Colon (tissue), 2 donors: ENCODE data around the gene NPEPL1.
"Not testable (repeated sequence)": the region's sequence is repeated elsewhere in the genome, so short reads cannot be mapped to it uniquely, and the experiment has no call there.

Experiments
- FAIRE-seq: peaks from 2 replicates; lab custom pipeline; 2012; peaks lifted over from hg19 to GRCh38; lab: Jason Lieb, UNC
- donor health status: control.
- donor health status: control.

Gene NPEPL1, protein sequence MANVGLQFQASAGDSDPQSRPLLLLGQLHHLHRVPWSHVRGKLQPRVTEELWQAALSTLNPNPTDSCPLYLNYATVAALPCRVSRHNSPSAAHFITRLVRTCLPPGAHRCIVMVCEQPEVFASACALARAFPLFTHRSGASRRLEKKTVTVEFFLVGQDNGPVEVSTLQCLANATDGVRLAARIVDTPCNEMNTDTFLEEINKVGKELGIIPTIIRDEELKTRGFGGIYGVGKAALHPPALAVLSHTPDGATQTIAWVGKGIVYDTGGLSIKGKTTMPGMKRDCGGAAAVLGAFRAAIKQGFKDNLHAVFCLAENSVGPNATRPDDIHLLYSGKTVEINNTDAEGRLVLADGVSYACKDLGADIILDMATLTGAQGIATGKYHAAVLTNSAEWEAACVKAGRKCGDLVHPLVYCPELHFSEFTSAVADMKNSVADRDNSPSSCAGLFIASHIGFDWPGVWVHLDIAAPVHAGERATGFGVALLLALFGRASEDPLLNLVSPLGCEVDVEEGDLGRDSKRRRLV

DNA sequence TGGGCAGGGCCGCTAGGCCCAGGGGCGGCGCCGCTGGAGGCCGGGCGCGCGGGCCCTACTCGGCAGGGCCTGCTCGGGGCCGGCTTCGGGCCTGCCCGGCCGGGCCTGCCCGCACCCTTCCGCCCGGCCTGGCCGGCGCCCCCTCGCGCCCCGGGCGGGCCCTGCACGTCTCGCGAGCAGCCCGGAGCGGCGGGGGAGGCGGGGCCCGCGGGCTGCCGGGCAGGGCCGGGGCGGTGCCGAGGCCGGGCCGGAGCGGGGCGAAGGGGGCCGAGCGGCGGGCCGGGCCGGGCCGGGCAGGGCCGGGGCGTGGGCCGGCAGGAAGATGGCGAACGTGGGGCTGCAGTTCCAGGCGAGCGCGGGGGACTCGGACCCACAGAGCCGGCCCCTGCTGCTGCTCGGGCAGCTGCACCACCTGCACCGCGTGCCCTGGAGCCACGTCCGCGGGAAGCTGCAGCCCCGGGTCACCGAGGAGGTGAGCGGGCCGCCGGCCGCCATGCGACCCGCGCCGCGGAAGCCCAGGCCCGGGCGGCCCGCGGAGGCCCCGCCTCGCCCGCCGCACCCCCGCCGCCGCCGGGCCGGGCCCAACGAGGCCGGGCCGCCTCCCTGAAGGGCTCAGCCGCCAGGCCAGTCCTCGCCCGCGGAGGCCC is at the start of gene NPEPL1:
Gene NPEPL1, plus strand, starts transcription at position 222 of the 647 bp plus-strand sequence. Its CDS starts 101 bp downstream, at position 323.
- no peak for FAIRE-seq

DNA sequence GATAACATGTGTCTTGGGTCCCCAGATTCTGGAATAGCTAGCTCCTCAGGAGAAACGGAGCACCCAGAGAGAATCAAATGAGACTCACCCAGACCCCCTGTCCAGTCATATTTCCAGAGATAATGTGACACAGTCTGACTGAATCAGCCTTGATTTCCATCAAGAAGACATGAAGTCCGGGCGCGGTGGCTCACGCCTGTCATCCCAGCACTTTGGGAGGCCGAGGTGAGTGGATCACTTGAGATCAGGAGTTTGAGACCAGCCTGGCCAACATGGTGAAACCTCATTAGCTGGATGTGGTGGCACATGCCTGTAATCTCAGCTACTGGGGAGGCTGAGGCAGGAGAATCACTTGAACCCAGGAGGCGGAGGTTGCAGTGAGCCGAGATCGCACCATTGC is 49.7 kb upstream of the NPEPL1 start:
- FAIRE-seq, result not testable (repeated sequence)

DNA sequence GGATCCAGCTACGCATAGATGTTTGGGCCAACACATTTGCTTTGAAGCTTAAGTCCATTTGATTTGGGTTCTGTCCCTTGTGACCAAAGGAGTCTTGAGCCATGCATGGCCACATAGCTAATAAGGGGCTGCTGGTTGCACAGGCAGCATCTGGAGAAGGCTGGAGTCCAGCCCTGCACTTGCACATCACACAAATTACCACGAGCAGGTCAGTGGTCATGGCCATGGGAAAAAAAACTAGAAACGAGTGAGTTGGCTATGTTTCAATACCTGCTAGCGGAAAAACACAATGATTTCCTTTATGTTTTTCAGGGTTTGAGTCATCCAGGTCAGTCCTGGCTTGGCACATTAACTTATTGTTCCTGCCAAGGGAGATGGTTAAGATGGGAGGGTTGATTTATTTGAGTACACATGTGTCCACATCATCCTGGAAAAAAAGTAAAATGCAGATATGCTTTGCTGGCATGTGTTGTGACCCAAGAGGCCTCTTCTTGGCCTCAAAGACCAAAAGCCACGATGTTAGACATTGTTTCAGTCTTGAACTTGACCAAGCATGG is 47.1 kb upstream of the NPEPL1 start:
- FAIRE-seq, result no peak

DNA sequence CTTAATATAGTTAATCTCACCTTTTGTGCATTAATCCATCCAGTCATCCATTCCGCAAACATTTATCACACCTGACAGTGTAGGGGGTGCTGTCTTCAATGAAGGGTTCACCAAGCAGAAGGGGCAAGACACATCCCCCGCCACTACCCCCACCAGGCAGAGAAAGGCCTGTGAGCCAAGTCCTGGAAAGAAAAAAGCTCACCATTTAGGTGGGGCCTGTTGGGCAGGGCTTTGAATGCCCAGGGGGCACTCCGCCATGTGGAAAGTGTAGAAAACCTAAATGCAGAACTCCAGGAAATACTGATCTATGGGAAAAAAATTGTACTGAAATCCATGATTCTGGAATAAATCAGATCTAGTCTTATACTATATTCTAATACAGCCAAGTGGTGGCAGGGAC is 46.3 kb upstream of the NPEPL1 start:
- FAIRE-seq, result no peak

DNA sequence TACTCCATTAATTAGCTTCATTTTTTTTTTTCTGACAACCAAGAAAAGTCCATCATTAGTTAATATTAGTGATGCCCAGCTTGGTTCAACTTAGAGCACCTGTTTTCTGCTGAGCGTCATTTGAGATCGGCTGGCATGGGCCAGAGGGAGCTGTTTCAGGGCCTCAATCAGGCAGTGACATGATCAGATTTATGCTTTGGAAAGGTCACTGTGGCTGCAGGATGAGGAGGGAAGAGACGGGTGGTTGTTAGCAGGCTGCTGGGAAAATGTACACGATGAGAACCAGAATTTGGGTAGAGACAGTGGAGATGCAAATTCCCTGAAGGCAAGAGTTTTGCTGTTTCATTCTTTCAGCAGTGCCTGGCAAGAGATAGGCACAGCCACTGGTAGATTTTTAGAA is 45.9 kb upstream of the NPEPL1 start:
- FAIRE-seq, result no peak

DNA sequence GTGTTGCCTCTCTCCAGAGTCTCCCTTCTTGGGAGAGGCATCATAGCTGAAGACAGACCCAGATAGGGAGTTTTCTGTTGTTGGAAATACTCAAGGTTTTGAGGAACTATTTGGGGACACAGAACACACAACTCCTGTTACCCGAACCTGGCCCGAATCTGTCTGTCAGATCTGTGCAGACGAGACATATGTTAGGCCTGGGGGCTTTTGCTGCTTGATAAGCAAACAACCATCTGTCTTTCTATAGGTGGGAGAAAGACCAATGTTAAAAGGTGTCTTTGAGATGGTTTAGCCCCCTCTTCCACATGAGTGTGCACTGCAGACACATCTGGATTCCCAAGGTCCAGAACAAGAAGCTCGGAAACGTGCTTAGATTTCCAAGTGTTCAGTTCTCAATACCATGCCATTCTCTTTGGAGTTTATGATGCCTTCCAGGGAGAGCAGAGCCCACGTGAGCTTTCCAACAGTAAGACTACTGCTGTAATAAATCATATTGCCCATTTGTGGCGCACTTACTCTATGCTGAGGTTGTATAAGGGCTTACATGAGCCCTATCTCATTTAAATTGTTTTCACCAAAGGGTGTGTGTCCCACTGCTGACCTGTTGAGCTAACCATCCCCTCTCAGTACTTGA is 45.3 kb upstream of the NPEPL1 start:
- FAIRE-seq, result no peak

DNA sequence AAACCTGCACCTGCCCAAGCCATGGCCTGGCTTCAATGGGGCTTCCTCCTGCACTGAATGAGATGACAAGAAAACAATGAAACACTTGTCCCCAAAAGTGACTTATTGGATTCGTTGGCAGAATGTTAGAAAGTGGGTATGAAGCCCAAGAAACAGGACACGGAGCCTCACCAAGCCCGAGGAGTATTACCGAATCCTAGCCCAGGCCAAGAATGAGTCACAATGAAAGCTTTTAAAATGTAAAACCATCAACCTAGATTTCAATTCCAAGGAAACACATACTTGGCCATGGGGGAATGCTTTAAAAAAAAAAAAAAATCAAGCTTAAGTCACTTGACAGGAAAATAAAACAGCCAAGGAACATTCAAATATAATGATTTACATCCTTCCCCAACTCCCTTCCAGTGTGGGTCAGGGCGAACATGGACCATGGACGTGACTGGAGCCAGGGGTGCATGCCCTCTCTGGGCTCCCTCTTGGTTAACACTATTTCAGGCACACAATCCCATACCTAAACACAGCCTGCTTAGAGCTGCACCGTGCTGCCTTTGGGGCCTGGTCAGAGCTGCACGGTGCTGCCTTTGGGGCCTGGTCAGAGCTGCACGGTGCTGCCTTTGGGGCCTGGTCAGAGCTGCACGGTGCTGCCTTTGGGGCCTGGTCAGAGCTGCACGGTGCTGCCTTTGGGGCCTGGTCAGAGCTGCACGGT is 44.7 kb upstream of the NPEPL1 start:
- FAIRE-seq, result no peak

DNA sequence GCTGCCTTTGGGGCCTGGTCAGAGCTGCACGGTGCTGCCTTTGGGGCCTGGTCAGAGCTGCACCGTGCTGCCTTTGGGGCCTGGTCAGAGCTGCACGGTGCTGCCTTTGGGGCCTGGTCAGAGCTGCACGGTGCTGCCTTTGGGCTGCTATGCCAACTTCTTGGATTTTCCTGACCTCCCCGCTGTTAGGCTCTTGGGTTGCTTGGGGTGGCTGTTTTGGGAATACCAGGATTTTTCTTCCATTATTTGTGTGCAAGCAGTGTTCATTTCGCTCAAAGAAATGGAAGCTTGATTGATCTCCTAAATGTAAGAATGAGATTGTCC is 44.1 kb upstream of the NPEPL1 start:
- FAIRE-seq, result not testable (repeated sequence)

DNA sequence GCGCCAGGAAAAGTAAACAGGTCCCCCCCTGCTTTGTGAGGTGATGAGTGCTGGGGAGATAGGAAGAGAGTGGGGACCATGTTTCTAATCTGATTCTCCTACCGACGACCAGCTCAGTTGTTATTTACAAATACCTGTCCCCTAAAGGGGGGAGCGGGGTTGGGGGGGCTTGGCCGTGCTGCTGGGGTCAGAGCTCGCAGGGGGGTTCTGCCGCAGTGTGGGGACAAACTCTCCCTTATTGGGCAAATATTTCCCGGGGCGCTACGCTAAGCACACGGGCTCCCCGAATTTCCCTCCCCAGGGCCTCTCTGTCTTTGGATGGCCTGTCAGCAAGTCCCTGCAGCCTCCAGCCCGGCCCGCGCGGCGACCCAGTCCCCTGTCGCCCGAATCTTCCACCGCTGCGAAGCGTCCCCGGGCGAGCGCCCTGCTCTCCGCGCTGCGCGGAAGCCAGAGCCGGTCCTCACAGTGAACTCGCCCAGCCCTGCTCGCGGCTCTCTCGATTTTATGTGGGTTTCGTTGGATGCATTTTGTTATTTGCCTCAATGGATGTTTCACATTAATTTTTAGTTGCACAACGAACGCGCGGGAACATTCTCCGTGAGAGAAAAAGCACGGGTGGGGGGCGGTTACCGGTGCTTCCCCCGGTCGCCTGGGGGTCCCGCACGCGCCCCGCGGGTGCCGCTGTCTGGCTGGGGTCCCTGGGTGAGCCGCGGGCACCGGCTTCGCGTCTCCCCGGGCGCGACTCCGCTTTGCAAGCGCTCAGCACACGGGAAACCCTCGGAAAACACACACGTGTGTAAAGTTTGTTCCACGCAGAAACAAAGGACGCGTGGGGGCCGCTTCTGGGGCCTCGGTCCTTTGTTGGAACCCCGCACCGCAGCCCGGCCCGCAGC is 43.1 kb upstream of the NPEPL1 start:
- no peak for FAIRE-seq

DNA sequence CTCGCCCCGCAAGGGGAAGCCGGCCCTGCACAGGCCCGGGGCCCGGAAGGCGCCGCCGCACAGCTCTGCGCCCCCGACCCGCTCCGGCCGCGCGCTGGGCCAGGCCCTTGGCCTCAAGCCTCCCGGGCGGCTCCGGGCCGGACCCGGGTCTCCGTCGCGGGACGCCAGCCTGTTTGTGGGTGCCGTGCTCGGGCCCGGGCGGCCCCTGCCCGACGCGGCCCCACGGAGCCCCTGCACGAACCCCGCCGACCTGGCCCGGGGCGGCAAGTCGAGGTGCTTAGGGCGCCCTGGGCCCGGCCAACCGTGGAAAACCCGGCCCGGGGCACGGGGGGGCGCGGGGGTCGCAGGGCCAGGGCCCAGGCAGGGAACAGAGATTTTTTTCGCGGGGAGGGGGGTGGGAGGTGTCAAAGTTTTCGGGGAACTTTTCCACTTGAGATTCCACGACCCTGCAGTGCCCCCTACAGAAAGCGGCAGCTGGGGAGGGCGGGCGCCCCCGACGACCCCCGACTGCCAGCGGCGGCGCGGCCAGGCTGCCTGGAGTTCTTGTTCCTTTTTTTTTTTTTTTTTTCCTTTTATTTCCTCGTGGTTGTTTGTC is 42.3 kb upstream of the NPEPL1 start:
- FAIRE-seq, result no peak

DNA sequence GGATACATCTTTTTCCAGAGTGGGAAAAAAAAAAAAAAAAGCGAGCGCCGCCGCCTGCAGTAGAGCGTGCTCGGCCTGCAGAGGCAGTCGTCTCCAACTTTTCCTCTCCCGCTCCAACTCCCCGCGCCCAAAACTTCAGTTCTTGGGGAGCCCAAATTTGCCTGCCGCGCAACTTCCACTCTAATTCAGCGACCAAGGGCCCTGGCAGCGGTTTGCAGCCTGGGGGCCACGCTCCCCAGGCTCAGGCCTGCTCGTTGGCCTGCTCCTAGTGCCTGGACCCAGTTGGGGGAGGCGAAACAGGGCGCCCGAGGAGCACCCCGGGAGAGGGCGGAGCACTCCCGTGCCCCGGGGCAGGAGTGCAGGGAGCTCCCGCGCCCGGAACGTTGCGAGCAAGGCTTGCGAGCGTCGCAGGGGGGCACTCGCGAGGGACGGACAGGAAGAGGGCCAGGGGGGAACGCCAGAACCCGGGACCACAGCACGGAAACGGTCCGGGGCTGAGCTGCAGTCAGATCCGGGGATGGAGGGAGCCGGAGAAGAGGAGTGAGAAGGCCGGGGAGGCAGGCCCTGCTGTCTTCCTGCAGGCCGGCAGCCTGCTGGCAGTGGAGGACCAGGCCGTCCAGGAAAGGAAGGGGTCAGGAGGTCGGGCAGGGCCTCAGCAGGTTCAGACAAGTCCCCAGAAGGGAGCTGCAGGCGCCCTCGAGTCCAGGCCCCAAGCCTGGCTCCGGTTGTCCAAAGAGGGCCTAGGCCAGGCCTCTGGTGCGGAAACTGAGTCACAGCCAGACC is 41.6 kb upstream of the NPEPL1 start, which contains the start of gene STX16:
Gene STX16, plus strand, starts transcription at position 508 of the 783 bp plus-strand sequence. CDS start 724 bp downstream, outside the sequence.
- no peak for FAIRE-seq

DNA sequence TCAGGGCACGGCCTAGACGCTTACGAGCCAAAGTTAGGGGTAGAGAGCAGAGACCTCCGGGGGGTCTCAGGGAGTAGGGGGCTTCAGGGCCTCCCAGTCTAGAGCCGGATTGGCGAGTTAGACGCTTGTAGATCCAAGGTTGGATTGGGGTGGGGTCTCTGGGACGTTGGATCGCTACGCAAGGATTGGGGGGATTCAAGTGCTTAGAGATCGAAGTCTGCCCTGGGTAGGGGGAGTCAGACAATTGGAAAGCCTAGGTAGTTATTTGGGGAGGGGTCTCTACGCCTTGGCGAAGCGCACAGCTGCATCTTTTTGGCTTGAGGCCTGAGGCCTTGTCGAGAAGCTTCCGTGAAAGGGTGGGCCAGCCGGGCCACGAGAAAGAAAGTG is 41.0 kb upstream of the NPEPL1 start:
- no peak for FAIRE-seq

DNA sequence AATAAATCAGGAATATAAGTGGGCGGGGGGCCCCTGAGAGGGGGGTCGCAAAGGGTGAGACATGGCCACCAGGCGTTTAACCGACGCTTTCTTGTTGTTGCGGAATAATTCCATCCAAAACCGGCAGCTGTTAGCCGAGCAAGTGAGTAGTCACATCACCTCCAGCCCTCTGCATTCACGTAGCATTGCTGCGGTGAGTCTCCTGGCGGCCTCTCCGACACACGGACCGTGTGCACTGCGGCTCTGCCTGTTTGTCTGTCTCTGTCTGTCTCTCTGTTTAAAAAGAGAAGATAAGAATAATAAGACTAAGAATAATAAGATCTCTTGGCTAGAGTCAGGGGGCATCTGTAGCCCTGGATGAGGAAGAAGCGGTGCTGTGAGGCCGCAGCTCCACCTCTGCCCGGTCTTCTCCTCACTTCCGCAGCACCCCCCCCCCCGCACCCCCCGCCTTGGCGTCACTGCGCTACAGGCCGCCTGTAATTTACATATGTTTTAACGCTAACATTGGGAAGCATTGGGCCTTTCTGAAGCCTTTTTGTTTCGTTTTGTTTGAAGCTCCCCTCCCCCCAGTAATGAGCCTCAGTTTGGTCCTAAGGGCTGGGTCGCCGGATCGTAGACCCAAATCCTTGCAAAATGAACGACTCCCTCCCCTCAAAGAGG is 40.5 kb upstream of the NPEPL1 start:
- FAIRE-seq, result no peak

DNA sequence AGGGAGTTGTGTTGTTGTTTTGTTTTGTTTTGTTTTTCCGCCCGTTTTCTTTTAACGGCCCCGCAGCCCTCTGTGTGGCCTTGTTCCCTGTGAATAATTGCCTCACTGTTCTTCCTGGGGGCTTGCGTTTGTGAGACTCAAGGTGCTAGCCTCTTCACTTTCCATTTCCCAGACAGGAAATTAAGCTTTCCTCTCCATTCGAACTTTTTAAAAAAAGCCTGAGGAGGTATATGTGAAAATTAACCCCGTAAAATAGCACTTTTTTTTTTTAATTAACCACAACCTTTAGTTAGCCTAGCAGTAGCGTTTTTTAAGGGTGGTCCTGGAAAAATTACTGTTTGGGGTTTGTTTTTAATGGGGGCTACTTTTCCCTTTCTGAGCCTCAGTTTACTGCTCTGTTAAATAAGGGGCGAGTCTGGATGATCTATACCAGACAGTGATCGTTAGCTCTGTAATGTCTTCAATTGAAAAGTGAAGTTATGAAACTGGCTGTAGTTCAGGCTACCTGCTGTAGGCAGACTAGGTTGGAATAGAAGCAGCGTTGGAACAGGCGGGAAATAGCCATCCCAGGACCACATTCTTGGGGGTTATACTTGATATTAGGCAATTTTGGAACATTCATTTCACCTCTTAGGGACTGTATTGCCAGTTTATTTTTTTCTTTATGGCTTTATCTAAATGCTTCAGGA is 39.9 kb upstream of the NPEPL1 start:
- no peak for FAIRE-seq

DNA sequence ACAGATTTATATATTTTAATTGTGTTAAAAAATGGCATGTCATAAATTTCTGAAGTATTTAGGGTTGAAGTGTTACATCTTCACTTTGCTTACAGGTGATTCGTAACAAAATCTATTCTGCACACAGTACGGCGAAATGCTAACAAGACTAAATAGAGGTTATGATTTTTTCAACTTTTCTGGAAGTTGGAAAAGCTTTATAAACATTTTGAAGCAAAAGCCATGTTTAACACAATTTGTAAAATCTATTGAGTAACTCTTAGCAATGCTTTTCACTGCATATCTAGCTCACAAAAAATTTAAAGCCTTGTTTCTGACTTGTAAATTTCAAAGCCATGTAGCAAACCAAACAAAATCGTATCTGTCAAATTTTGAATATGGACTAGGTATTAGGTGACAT is 38.3 kb upstream of the NPEPL1 start:
- no peak for FAIRE-seq

DNA sequence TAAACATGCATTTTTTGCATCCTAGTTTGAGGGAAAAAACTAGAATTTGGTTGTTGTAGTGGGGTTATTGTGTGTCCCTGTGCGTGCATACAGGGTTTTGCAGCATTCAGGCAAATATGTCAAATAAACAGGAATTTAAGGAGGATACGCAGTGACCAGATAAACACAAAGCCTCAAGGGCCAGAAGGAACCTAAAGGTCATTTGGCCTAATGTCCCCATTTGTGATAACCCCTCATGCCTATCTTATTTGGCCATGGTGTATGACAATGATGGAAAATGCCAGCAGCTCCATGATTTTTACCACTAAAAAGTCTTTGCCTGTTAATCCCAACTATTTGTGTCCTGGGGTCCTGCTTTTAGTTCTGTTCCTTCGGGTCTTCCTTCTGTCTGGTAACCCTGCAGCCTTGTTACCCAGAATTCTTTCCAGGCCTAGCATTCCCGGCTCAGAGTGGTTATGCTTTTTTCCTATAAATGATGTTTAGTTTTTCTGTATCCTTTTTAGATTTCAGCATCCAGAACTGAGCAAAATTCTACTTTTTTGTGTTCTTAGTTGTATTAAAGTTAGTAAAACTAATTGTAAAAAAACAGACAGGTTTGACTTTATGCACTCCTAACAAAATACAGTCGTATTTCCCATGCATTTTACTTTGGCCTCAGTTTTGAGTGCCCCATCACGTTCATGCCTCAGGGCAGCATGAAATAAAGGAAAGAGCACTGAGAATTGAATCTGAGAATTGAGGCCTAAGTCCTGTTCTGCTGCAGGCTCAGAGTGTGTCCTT is 37.1 kb upstream of the NPEPL1 start:
- FAIRE-seq, result no peak

DNA sequence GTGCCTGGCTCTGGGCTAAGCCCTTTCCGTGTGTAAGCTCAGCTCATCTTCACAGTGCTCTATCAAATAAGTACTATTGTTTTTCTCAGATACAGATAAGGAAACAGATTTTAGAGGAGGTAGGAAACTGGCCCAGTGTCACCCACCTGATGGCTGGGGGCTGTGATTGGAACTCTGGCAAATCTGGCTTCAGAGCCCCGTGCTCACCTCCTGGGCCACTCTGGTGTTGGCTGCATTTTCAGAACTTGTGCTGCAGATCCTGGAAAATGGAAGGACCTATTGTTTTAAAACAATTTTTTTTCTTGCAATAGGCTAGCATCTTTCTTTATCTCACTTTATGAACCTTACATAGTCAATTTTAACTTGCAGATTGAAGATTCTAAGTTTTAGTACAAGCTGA is 35.8 kb upstream of the NPEPL1 start:
- FAIRE-seq, result no peak

DNA sequence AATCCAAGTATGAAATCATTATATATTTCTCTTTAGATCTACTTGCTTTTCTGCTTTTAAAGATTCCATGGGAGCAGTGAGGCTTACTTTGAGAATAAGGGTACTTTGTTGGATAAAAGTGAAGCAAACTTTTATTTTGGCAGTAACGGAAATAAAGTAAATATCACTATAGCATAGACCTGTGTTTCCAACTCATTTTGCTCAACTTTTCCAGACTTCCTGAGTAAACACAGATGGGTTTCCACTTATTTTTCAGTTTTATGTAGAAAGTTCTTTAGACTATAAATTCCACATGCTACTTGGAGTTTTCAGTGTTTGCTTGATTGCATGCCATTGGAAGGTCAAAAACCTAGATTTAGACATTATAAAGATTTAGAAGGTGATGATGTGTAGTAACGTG is 35.3 kb upstream of the NPEPL1 start:
- no peak for FAIRE-seq
